ENCODE results near the gene GATB. TPM values are rescaled to one million over a fixed set of nuclear protein-coding genes. Genes with fewer than 3 reads are reported as not detected.

GATB gene
- total RNA-seq, 1 donor from 2014 or later: 24.5 TPM

DNA sequence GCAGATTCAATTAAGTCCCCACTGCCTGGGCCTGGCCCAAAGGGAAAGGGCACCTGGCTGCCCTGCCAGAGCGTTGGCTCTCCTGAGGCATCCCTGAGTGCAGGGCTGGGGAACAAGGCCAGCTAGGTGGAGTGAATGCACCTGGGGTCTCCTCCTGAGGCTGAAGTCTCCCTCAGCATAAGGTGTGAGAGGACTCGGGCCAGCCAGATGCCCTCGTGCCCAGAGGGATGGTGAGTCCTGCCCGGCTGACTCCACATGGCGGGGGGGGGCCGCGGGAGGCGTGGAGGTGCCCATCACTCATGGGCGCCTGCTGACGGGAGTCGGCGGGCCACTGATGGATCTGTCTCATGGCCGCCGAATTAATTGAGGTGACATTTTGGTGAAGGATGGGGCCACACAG is 87.8 kb downstream of the GATB start:
- no peaks in the 10 kb centered on the region for H3K36me3 Mint-ChIP-seq (ENCODE audit: unreplicated experiment)
- H3K27me3 Mint-ChIP-seq (ENCODE audit: unreplicated experiment): no peaks in the 10 kb centered on the region
- H3K27ac Mint-ChIP-seq (ENCODE audit: unreplicated experiment): no peak overlapping the region
- H3K4me1 Mint-ChIP-seq (ENCODE audit: low read depth, unreplicated experiment): peaks cover 33% of the 10 kb centered on the region
- peaks cover 1% of the 10 kb centered on the region for H3K9me3 Mint-ChIP-seq (ENCODE audit: unreplicated experiment)
- TF ChIP-seq, protein P1, sequence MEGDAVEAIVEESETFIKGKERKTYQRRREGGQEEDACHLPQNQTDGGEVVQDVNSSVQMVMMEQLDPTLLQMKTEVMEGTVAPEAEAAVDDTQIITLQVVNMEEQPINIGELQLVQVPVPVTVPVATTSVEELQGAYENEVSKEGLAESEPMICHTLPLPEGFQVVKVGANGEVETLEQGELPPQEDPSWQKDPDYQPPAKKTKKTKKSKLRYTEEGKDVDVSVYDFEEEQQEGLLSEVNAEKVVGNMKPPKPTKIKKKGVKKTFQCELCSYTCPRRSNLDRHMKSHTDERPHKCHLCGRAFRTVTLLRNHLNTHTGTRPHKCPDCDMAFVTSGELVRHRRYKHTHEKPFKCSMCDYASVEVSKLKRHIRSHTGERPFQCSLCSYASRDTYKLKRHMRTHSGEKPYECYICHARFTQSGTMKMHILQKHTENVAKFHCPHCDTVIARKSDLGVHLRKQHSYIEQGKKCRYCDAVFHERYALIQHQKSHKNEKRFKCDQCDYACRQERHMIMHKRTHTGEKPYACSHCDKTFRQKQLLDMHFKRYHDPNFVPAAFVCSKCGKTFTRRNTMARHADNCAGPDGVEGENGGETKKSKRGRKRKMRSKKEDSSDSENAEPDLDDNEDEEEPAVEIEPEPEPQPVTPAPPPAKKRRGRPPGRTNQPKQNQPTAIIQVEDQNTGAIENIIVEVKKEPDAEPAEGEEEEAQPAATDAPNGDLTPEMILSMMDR (IDR thresholded peaks at IDR 0.05; ENCODE audit: partially characterized antibody, unreplicated experiment): no peak
- no peak for DNase-seq
- H3K4me3 Mint-ChIP-seq (ENCODE audit: unreplicated experiment): no peak overlapping the region

GRCh38 chr4:151671541-151672059 is 89.2 kb downstream of the GATB start:
- no peak overlapping the region for H3K27ac Mint-ChIP-seq (ENCODE audit: unreplicated experiment)
- DNase-seq: no peak
- no peaks in the 10 kb centered on the region for H3K36me3 Mint-ChIP-seq (ENCODE audit: unreplicated experiment)
- TF ChIP-seq, protein P1 (IDR thresholded peaks at IDR 0.05; ENCODE audit: partially characterized antibody, unreplicated experiment): no peak
- peaks cover 1% of the 10 kb centered on the region for H3K9me3 Mint-ChIP-seq (ENCODE audit: unreplicated experiment)
- peaks cover 27% of the 10 kb centered on the region for H3K4me1 Mint-ChIP-seq (ENCODE audit: low read depth, unreplicated experiment)
- no peak overlapping the region for H3K4me3 Mint-ChIP-seq (ENCODE audit: unreplicated experiment)
- no peaks in the 10 kb centered on the region for H3K27me3 Mint-ChIP-seq (ENCODE audit: unreplicated experiment)

DNA sequence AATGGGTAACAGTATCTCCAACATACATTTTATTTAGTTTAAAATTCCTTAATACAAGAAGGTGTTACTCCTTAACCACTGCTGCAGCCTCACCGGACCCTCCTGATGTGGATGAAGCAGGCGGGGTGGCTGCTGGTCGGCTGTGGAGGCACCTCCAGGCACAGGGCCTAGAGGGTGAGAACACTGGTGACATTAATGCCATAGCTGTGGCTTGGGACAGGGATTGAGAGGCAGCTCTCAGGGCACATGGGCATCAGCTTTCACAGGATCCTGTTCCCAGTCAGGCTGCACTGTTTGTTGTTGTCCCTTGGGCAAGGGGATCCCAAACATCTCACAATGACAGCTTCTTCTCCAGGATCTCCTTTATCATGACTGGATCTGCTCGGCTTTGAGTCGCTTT is 90.0 kb downstream of the GATB start:
- H3K27ac Mint-ChIP-seq (ENCODE audit: unreplicated experiment): no peak overlapping the region

DNA sequence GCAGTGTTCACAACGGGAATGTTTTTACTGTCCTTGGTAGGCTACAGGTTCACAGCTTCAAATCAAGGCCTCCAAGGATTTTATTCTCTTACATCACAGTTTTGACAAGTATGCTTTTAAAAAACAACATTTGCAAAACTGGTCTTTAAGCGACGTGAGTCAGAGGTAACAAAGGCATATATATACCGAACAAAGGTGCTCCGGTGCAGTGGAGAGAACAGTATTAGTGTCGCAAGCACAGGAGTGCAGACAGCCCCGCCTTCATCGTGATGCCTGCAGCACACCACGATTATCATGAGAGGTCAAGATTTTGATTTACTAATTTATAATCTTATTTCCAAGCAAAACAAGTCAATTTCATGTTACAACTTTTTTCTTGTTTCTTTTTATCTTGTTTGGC is 90.8 kb downstream of the GATB start:
- Mint-ChIP-seq H3K4me1 (ENCODE audit: low read depth, unreplicated experiment) (peaks cover 13% of the 10 kb centered on the region), H3K27ac (ENCODE audit: unreplicated experiment) (no peak overlapping the region), H3K36me3 (ENCODE audit: unreplicated experiment) (no peaks in the 10 kb centered on the region), H3K27me3 (ENCODE audit: unreplicated experiment) (peaks cover 2% of the 10 kb centered on the region), H3K4me3 (ENCODE audit: unreplicated experiment) (no peak overlapping the region), H3K9me3 (ENCODE audit: unreplicated experiment) (peaks cover 1% of the 10 kb centered on the region)
- DNase-seq: no peak
- TF ChIP-seq, protein P1 (IDR thresholded peaks at IDR 0.05; ENCODE audit: partially characterized antibody, unreplicated experiment): no peak

More for the DNA sequence above, 90.0 kb downstream of the GATB start:
- Mint-ChIP-seq H3K27me3 (ENCODE audit: unreplicated experiment) (peaks cover 2% of the 10 kb centered on the region), H3K4me3 (ENCODE audit: unreplicated experiment) (no peak overlapping the region), H3K9me3 (ENCODE audit: unreplicated experiment) (peaks cover 1% of the 10 kb centered on the region), H3K4me1 (ENCODE audit: low read depth, unreplicated experiment) (peaks cover 19% of the 10 kb centered on the region), H3K36me3 (ENCODE audit: unreplicated experiment) (no peaks in the 10 kb centered on the region)
- TF ChIP-seq, protein P1 (IDR thresholded peaks at IDR 0.05; ENCODE audit: partially characterized antibody, unreplicated experiment): no peak
- DNase-seq: no peak

DNA sequence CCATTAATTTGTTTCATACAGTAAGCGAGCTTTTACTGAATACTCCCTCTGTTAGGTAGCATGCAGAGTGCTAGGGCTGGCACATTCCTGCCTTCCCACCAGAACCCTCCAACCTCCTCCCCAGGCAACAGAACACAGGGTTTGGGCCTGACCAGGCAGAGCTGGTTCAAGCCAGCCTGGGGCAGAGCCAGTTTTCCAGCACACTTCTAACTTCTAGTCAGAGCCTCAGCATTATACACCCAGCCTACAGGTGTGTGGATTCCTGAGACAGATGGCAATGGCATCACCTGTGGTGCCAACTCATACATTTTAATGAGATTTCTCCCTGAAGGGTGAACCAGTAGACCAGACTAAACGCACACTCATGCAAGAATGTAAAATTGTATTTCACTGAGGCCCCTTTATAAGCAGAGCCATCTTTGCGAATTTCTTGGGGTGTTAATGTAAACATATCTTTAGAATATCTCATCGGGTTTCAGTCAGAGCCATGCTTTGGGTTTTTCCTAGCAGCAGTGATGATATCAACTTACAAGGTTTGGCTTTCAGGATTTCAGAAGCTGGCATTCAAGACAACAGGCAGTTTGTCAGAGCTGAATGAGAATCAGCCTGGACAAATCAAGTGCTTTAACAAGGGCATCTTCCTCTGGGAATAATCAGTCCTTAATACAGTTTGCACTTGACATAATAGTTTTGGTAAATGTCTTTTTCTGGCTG is 92.0 kb downstream of the GATB start:
- no peak for DNase-seq
- H3K9me3 Mint-ChIP-seq (ENCODE audit: unreplicated experiment): peaks cover 1% of the 10 kb centered on the region
- H3K36me3 Mint-ChIP-seq (ENCODE audit: unreplicated experiment): no peaks in the 10 kb centered on the region
- H3K27ac Mint-ChIP-seq (ENCODE audit: unreplicated experiment): no peak overlapping the region
- H3K4me1 Mint-ChIP-seq (ENCODE audit: low read depth, unreplicated experiment): peaks cover 8% of the 10 kb centered on the region
- TF ChIP-seq, protein P1 (IDR thresholded peaks at IDR 0.05; ENCODE audit: partially characterized antibody, unreplicated experiment): no peak
- H3K27me3 Mint-ChIP-seq (ENCODE audit: unreplicated experiment): peaks cover 2% of the 10 kb centered on the region
- H3K4me3 Mint-ChIP-seq (ENCODE audit: unreplicated experiment): no peak overlapping the region

Measured in glutamatergic neuron (in vitro differentiated cells).